ENCODE measurements around the gene ALKAL2.
"Not testable (repeated sequence)": the region's sequence is repeated elsewhere in the genome, so short reads cannot be mapped to it uniquely, and the experiment has no call there.

- TF ChIP-seq CTCF (IDR thresholded peaks at IDR 0.05; ENCODE audit: insufficient read depth, low read depth, low read length); EZH2 (IDR thresholded peaks at IDR 0.05; ENCODE audit: insufficient read depth, low read length): not testable (repeated sequence)
These were observed 28.0 kb upstream of the ALKAL2 start for GRCh38 chr2:315925-316324.

Data from astrocyte (in vitro differentiated cells and primary cell).